Jurkat, Clone E6-1 (cell line): ENCODE measurements around the gene RBM23.

Source experiments
- DNase-seq: peaks from one replicate; pipeline ENCODE4 v3.0.0-alpha.2; 2011; ENCODE audit warnings: low read depth, low spot score
- H3K4me3 ChIP-seq: 2 replicates; pipeline ENCODE4 v1.5.1; 2011; ENCODE audit warnings: mild to moderate bottlenecking, low read length, control low read depth, moderate library complexity

The RBM23 gene

DNA sequence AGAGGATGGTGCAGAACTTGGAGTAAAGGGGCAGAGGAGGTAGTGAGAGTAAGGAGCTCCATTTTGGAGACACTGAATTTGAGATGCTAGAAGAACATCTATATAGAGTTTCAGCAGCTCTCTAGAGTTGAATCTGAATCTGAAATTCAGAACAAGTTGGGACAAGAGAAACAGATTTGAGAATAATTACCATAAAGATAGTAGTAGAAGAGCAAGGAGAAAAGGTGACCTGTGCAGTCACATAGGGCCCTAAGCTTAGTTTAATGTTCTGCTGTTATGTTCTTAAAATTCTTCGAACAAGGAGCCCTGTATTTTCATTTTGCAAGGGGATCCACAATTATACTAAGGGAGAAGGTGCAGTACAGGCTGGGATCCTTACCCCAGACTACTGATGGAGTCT, 28.5 kb downstream of the RBM23 start:
- no peak overlapping the region for H3K4me3 ChIP-seq
- DNase-seq = no peak

DNA sequence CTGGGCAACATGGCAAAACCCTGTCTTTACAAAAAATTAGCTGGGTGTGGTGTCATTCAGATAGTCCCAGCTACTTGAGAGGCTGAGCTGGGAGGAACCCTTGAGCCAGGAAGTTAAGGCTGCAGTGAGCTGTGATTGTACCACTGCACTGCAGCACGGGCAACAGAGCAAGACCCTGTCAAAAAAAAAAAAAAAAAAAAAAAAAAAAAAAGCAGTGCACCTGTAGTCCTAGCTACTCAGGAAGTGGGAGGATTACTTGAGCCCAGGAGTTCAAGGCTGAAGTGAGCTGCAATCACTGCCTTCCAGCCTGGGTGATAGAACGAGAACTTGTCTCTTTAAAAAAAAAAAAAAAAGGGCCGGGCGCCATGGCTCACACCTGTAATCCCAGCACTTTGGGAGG, 30.3 kb downstream of the RBM23 start:
- no peak overlapping the region for H3K4me3 ChIP-seq
- peak; percentile 49 for DNase-seq

DNA sequence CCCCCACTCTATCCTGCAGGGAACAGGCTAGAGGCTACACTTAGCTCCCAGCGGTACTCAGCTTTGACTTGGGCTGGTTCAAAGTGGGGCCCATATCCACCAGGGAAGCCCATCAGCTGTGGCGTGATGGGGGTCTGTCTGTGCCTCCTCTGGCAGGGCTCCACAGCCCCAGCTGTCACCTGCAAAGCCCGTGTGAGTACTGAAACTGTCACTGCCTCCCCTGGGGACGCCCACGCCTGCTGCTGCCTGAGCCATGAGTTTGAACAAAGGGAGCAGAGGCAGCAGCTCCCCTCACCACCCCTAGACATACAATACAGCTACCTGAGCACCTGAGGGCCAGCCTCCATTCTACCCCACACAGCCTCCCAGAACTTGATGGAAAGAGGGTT, 31.0 kb downstream of the RBM23 start:
- no peak for DNase-seq
- no peak overlapping the region for H3K4me3 ChIP-seq

DNA sequence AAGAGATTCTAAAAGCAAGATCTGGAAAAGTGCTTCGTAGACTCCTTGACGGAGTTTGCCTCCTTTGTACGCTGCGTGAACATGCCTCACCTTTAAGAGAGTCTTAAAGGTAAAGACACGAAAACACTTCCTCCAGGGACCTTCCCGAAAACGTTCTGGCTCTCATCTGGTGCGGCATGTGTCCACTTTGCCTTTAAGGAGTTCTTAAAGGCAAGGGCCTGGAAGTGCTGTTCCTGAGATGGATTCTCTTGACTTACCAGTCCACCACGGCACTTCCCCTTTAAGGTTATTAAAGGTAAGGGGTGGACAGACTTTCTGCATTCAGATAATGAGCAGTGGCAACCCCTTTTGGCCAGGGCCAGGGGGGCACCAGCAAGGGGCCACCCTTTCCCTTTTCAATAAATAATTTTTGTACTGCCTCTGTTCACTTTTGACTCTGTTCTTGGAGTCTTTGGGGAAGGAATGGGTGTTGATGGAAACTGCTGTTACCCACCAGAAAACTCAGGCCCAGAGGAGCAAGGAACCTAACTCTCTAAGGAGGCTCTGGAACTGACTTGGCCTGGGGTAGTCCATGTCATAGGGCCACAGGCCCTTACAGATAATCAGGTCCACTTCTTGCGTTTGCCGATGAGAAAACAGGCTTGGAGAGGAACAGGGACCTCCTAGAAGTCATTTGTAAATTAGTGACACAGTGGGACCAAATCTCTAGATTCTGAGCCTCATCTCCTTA, 31.5 kb downstream of the RBM23 start:
- no peak overlapping the region for H3K4me3 ChIP-seq
- no peak for DNase-seq

DNA sequence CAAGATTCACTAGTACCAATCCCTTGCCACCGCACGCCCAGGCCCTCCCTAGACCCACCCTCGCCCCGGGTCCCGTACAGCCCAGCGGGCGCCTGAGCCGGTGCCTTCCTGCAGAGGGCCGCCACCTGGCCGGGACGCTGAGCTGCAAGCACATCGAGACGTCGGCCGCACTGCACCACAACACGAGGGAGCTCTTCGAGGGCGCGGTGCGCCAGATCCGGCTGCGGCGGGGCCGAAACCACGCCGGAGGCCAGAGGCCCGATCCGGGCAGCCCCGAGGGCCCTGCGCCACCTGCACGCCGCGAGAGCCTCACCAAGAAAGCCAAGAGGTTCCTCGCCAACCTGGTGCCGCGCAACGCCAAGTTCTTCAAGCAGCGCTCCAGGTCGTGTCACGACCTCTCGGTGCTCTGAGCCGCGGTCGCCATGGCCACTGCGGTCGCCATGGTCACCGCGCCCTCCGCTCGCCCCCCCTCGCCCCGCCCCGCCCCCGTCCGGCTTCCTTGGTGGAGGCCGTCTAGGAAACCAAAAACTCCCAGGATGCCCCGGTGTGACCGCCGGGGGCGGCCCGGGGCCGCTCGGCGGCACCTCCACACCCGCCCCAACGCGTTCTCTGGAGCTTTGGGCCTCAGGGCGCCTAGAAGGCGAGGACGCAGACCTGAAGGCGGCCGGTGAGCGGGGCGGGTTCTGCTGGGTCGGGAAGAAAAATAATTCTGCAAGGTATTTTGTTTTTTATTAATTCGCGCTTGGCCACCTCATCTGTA, 32.3 kb downstream of the RBM23 start:
- no peak overlapping the region for H3K4me3 ChIP-seq
- no peak for DNase-seq

DNA sequence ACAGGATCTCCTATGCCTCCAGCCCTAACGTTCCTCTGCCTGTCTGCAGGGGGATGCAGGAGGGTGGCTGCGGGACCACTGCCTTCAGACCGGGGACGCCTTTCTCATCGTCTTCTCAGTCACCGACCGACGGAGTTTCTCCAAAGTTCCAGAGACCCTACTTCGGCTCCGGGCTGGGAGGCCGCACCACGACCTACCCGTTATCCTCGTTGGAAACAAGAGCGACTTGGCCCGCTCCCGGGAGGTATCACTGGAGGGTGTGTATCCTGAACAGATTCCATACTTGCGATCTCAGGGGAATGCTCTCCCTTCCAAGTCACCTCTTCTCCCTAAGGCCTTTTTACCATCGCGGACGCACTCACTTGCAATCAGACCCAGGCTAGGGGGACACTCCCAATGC, 33.0 kb downstream of the RBM23 start:
- DNase-seq = no peak
- no peak overlapping the region for H3K4me3 ChIP-seq

DNA sequence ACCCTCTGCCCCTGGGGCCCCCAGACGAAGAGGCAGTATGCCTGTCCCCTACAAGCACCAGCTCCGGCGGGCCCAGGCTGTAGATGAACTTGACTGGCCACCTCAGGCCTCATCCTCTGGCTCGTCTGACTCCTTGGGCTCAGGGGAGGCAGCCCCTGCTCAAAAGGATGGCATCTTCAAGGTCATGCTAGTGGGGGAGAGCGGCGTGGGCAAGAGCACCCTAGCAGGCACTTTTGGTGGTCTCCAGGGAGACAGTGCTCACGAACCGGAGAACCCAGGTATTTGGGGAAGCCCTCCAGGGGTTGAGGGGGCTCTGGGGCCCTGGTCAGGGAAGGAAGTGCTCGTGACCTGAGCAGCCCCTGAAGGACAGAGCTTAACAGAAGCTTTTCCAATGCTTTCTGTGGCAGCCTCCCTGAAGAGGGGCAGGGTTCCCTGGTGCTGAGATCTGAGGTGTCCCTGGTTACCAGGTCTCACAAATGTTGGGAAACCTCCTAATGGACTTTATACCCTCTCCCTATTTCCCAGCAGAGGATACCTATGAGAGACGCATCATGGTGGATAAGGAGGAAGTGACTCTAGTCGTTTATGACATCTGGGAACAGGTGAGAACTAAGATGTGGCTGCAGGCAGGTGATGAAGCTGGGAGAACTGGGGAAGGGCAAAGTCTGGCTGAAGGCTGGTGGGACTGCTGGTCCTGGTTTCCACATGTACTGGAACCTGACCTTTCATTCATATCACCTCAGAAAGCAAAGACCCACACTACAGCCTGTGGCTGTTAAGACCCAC, 34.0 kb downstream of the RBM23 start:
- DNase-seq = no peak
- H3K4me3 ChIP-seq = no peak overlapping the region

DNA sequence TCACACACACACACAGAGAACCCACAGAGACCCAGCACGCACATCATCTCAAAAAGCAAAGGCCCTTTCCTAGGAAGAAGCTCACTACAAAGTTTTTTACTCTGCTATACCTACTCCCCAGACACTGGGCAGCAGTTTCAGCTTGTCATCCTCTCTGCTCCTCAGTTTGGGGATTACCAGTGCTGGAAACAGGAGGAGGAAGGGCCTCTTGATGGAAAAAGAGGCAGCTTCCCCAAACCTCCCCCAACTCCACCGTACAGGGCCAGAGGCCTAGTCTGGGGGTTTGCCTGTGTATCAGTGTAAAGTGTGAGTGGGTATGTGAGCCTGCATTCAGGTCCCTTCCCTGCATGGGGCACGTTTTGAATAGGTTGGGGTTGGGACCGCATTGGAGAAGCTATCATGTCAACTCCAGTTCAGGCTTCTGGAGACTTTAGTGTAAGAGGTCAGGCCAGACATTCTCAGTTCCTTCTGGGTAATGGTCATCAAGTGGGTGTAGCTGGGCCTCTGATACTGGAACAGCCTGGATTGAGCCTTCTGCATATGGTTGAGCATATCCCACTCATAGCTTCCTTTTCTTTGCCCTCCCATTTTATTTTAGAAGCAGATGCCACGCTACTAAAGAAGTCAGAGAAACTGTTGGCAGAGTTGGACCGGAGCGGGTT, 34.7 kb downstream of the RBM23 start:
- no peak overlapping the region for H3K4me3 ChIP-seq
- no peak for DNase-seq

DNA sequence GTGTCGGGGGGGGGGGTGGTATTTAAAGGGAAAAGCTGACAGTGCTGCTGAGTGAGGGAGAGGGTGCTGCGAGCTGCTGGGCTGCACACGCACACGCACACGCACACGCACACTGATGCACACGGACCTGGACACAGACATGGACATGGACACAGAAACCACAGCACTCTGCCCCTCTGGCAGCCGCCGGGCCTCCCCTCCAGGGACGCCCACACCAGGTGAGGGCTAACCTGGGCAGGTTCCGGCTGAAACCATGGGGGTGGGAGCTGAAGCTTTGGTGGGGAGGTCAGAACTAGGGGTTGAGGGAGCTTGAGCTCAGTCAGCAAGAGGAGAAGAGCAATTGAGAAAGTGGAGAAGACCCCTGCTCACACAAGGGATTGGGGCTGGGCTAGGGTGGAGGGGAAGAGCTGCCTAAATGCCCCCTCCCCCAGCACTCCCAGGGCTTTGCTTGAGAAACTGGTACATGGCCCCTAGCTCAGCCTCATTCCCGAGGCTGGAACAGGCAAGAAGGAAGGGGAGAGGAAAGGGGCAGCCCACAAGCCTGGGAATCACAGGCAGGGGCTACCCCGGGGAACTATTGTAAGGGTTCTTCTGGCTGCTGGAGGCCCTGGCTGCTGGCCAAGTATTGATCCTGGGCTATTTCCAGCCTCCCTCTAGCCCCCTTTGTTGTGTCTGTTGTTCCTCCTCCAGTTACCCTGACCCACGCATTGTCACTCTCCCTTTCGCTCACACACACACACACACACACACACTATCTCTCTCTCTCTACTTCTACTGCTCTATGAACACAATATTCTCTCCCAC, 35.6 kb downstream of the RBM23 start, which contains the start of gene REM2:
TSS of gene REM2 (plus strand) at position 50 of the 804 bp plus-strand sequence. CDS start at position 116, 66 bp downstream.
- DNase-seq = no peak
- H3K4me3 ChIP-seq = no peak within 1 kb of the TSS

DNA sequence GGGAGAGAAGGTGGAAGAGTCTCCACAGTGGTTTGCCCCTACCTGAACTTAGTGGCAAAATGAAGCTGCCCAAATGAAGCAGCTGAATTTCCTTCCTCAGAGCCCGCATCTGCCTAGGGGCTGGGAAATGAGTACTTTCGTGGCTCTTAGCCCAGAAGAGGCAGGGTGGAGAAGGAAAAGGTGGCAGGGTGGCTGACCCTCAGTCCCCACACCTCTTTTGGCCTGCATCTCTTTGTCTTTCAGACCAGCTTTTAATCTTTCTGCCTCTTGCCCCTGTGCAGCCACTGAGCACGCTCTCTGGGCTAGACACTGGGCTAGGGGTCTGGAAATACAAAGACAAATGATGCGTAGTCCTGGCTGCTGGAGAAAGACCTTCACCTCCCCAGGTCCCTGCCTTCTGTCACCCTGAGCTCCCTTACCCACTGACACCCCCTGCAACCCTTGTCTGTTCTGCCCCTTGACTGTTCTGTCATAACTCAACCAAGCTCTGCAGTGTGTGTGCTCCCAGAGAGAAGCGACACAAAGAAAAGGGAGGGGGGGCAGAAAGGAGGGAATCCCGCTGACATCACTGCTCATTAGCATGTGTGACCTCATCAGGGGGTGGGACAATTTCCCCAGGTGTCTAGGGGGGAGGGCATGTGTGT, 36.3 kb downstream of the RBM23 start:
- no peak overlapping the region for H3K4me3 ChIP-seq
- no peak for DNase-seq

DNA sequence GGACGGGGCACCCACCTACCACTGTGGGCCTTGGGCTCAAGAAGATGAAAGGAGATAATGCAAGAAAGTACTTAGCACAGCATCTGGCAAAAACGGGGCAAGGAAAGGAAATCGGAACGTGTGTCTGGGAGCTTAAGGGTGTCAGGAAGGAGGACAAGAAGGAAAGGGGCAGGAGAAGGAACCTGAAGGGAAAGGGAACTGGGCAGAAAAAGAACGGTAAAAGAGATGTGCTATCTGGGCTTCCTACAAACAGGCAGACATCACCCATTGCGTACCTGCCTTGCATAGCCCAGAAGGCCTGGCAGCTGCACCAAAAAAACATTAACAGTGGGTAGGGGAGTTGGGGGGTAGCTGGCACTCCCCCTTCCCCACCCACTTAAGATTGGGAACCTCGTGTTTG, 36.9 kb downstream of the RBM23 start:
- no peak for DNase-seq
- no peak overlapping the region for H3K4me3 ChIP-seq

DNA sequence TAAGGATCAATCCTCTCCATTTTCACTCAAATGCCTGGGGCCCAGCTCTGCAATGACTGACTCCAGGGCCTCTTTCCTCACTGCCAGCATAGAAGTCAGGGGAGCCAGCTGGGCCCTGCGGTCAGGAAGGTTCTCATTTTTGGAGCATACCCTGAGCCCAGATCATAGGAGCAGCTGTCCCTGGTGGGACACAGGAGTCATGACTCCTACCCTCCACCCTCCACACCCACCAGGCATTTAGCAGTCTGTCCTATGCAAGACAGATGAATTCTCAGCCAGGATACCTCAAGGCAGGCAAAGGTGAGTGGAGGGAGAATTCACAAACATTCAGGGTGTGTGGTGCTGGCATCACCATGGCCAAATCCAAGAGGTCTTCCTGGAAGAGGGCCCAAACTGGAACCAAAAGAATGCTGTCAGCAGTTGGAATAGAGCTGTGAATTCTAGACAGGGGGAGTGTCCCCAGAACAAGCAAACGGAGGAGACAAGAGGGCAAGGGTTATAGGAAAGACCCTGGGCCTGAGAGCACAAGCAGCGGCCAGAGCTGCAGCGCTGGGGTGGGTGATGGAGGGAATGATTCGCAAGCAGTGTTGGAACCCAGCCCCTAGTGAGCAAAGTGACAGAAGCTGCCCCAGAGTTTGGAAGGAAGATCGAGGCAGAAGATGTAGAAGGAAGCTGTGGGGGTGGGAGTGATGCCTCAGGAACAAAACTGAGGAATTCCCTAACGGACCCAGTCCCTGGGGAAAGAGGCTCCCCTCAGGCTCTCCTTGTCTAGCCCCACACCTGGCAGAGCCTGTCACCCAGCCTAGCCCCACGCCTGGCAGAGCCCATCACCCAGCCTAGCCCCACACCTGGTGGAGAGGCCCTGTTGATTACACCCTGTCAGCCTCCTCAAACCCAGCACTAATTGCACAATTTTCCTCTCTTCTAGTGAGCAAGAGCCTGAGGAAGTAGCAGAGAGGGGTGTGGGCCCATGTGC, 40.4 kb downstream of the RBM23 start:
- no peak for DNase-seq
- H3K4me3 ChIP-seq = no peak overlapping the region

DNA sequence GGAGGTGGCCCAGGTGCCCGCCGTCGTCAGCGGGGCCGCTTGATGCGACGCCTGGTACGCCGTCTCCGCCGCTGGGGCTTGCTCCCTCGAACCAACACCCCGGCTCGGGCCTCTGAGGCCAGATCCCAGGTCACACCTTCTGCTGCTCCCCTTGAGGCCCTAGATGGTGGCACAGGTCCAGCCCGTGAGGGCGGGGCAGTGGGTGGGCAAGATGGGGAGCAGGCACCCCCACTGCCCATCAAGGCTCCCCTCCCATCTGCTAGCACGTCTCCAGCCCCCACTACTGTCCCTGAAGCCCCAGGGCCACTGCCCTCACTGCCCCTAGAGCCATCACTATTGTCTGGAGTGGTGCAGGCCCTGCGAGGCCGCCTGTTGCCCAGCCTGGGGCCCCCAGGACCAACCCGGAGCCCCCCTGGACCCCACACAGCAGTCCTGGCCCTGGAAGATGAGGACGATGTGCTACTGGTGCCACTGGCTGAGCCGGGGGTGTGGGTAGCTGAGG, 41.9 kb downstream of the RBM23 start:
- no peak for DNase-seq
- H3K4me3 ChIP-seq = no peak overlapping the region

DNA sequence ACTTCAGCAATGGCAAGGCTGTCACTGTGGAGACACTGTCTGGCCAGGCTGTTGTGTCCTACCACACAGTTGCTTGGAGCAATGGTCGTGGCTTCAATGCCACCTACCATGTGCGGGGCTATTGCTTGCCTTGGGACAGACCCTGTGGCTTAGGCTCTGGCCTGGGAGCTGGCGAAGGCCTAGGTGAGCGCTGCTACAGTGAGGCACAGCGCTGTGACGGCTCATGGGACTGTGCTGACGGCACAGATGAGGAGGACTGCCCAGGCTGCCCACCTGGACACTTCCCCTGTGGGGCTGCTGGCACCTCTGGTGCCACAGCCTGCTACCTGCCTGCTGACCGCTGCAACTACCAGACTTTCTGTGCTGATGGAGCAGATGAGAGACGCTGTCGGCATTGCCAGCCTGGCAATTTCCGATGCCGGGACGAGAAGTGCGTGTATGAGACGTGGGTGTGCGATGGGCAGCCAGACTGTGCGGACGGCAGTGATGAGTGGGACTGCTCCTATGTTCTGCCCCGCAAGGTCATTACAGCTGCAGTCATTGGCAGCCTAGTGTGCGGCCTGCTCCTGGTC, 43.1 kb downstream of the RBM23 start:
- no peak overlapping the region for H3K4me3 ChIP-seq
- DNase-seq = no peak

DNA sequence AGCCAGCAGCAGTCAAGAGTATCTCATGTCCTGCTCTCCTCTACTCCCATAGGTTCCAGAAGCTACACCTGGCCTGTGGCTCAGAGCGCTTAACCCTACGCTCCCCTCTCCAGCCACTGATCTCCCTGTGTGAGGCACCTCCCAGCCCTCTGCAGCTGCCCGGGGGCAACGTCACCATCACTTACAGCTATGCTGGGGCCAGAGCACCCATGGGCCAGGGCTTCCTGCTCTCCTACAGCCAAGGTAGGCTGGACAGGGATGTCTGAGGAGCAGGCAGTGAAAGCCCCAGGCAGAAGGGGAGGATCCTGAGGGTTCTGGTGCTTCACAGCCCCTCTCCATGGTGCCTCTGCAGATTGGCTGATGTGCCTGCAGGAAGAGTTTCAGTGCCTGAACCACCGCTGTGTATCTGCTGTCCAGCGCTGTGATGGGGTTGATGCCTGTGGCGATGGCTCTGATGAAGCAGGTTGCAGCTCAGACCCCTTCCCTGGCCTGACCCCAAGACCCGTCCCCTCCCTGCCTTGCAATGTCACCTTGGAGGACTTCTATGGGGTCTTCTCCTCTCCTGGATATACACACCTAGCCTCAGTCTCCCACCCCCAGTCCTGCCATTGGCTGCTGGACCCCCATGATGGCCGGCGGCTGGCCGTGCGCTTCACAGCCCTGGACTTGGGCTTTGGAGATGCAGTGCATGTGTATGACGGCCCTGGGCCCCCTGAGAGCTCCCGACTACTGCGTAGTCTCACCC, 43.8 kb downstream of the RBM23 start:
- DNase-seq = no peak
- no peak overlapping the region for H3K4me3 ChIP-seq
